ENCODE measurements around the gene GATA5. TPM values are rescaled to one million over a fixed set of nuclear protein-coding genes. Genes with fewer than 3 reads are reported as not detected.

GATA5 gene
- polyA plus RNA-seq, 2 donors = 0.01 to 0.04 TPM

- Histone ChIP-seq H3K4me1 (ENCODE audit: control insufficient read depth in 2 of 2, insufficient read depth in 2 of 2, low read length in 1 of 2) (no peaks in the 10 kb centered on the region), H3K27ac (ENCODE audit: low read depth in 2 of 2, low read length in 1 of 2) (no peak overlapping the region), H3K27me3 (ENCODE audit: control insufficient read depth in 1 of 2, insufficient read depth in 2 of 2, low read length in 2 of 2) (no peaks in the 10 kb centered on the region), H3K36me3 (ENCODE audit: control insufficient read depth in 2 of 2, insufficient read depth in 2 of 2, low read length in 1 of 2) (no peaks in the 10 kb centered on the region), H3K4me3 (ENCODE audit: low read depth in 1 of 2, low read length in 2 of 2) (no peak overlapping the region), H3K9me3 (ENCODE audit: control insufficient read depth in 2 of 2, insufficient read depth in 1 of 2, low read depth in 1 of 2, low read length in 1 of 2) (no peaks in the 10 kb centered on the region)
- WGBS, 2 donors = 80 to 81% methylated on average over 14 to 15 of the region's 15 CpGs
Measured at GRCh38 chr20:62460678-62461077, 15.1 kb downstream of the GATA5 start.

- H3K4me3 ChIP-seq (ENCODE audit: low read depth in 1 of 2, low read length in 2 of 2) = no peak overlapping the region
- H3K27ac ChIP-seq (ENCODE audit: low read depth in 2 of 2, low read length in 1 of 2) = no peak overlapping the region
- H3K4me1 ChIP-seq (ENCODE audit: control insufficient read depth in 2 of 2, insufficient read depth in 2 of 2, low read length in 1 of 2) = no peaks in the 10 kb centered on the region
- H3K27me3 ChIP-seq (ENCODE audit: control insufficient read depth in 1 of 2, insufficient read depth in 2 of 2, low read length in 2 of 2) = no peaks in the 10 kb centered on the region
- 61 to 62% methylated on average over 14 of the region's 14 CpGs for WGBS, 2 donors
- no peaks in the 10 kb centered on the region for H3K36me3 ChIP-seq (ENCODE audit: control insufficient read depth in 2 of 2, insufficient read depth in 2 of 2, low read length in 1 of 2)
- no peaks in the 10 kb centered on the region for H3K9me3 ChIP-seq (ENCODE audit: control insufficient read depth in 2 of 2, insufficient read depth in 1 of 2, low read depth in 1 of 2, low read length in 1 of 2)
Measured at GRCh38 chr20:62459488-62459887, 16.3 kb downstream of the GATA5 start.

- H3K36me3 ChIP-seq (ENCODE audit: control insufficient read depth in 2 of 2, insufficient read depth in 2 of 2, low read length in 1 of 2) = no peaks in the 10 kb centered on the region
- WGBS, 2 donors = 50 to 51% methylated on average over 41 of the region's 41 CpGs
- no peak overlapping the region for H3K4me3 ChIP-seq (ENCODE audit: low read depth in 1 of 2, low read length in 2 of 2)
- H3K27me3 ChIP-seq (ENCODE audit: control insufficient read depth in 1 of 2, insufficient read depth in 2 of 2, low read length in 2 of 2) = no peaks in the 10 kb centered on the region
- H3K4me1 ChIP-seq (ENCODE audit: control insufficient read depth in 2 of 2, insufficient read depth in 2 of 2, low read length in 1 of 2) = no peaks in the 10 kb centered on the region
- no peak overlapping the region for H3K27ac ChIP-seq (ENCODE audit: low read depth in 2 of 2, low read length in 1 of 2)
- no peaks in the 10 kb centered on the region for H3K9me3 ChIP-seq (ENCODE audit: control insufficient read depth in 2 of 2, insufficient read depth in 1 of 2, low read depth in 1 of 2, low read length in 1 of 2)
Measured at GRCh38 chr20:62458275-62459251, 17.2 kb downstream of the GATA5 start.

GRCh38 chr20:62457831-62458230, 18.0 kb downstream of the GATA5 start:
- Histone ChIP-seq H3K27me3 (ENCODE audit: control insufficient read depth in 1 of 2, insufficient read depth in 2 of 2, low read length in 2 of 2) (no peaks in the 10 kb centered on the region), H3K36me3 (ENCODE audit: control insufficient read depth in 2 of 2, insufficient read depth in 2 of 2, low read length in 1 of 2) (no peaks in the 10 kb centered on the region), H3K27ac (ENCODE audit: low read depth in 2 of 2, low read length in 1 of 2) (no peak overlapping the region), H3K4me3 (ENCODE audit: low read depth in 1 of 2, low read length in 2 of 2) (no peak overlapping the region), H3K9me3 (ENCODE audit: control insufficient read depth in 2 of 2, insufficient read depth in 1 of 2, low read depth in 1 of 2, low read length in 1 of 2) (no peaks in the 10 kb centered on the region), H3K4me1 (ENCODE audit: control insufficient read depth in 2 of 2, insufficient read depth in 2 of 2, low read length in 1 of 2) (no peaks in the 10 kb centered on the region)
- 77 to 81% methylated on average over 20 of the region's 20 CpGs for WGBS, 2 donors

GRCh38 chr20:62457098-62457497, 18.7 kb downstream of the GATA5 start:
- Histone ChIP-seq H3K27me3 (ENCODE audit: control insufficient read depth in 1 of 2, insufficient read depth in 2 of 2, low read length in 2 of 2) (no peaks in the 10 kb centered on the region), H3K4me1 (ENCODE audit: control insufficient read depth in 2 of 2, insufficient read depth in 2 of 2, low read length in 1 of 2) (no peaks in the 10 kb centered on the region), H3K27ac (ENCODE audit: low read depth in 2 of 2, low read length in 1 of 2) (no peak overlapping the region), H3K9me3 (ENCODE audit: control insufficient read depth in 2 of 2, insufficient read depth in 1 of 2, low read depth in 1 of 2, low read length in 1 of 2) (no peaks in the 10 kb centered on the region), H3K36me3 (ENCODE audit: control insufficient read depth in 2 of 2, insufficient read depth in 2 of 2, low read length in 1 of 2) (no peaks in the 10 kb centered on the region), H3K4me3 (ENCODE audit: low read depth in 1 of 2, low read length in 2 of 2) (no peak overlapping the region)
- WGBS, 2 donors = 79 to 82% methylated on average over 14 to 17 of the region's 17 CpGs

- no peaks in the 10 kb centered on the region for H3K36me3 ChIP-seq (ENCODE audit: control insufficient read depth in 2 of 2, insufficient read depth in 2 of 2, low read length in 1 of 2)
- WGBS, 2 donors = 71 to 83% methylated on average over 15 of the region's 15 CpGs
- H3K27me3 ChIP-seq (ENCODE audit: control insufficient read depth in 1 of 2, insufficient read depth in 2 of 2, low read length in 2 of 2) = no peaks in the 10 kb centered on the region
- H3K27ac ChIP-seq (ENCODE audit: low read depth in 2 of 2, low read length in 1 of 2) = no peak overlapping the region
- no peaks in the 10 kb centered on the region for H3K9me3 ChIP-seq (ENCODE audit: control insufficient read depth in 2 of 2, insufficient read depth in 1 of 2, low read depth in 1 of 2, low read length in 1 of 2)
- no peaks in the 10 kb centered on the region for H3K4me1 ChIP-seq (ENCODE audit: control insufficient read depth in 2 of 2, insufficient read depth in 2 of 2, low read length in 1 of 2)
- H3K4me3 ChIP-seq (ENCODE audit: low read depth in 1 of 2, low read length in 2 of 2) = no peak overlapping the region
Measured at GRCh38 chr20:62455929-62456328, 19.9 kb downstream of the GATA5 start.

- Histone ChIP-seq H3K27me3 (ENCODE audit: control insufficient read depth in 1 of 2, insufficient read depth in 2 of 2, low read length in 2 of 2) (no peaks in the 10 kb centered on the region), H3K4me3 (ENCODE audit: low read depth in 1 of 2, low read length in 2 of 2) (no peak overlapping the region), H3K9me3 (ENCODE audit: control insufficient read depth in 2 of 2, insufficient read depth in 1 of 2, low read depth in 1 of 2, low read length in 1 of 2) (no peaks in the 10 kb centered on the region), H3K27ac (ENCODE audit: low read depth in 2 of 2, low read length in 1 of 2) (no peak overlapping the region), H3K4me1 (ENCODE audit: control insufficient read depth in 2 of 2, insufficient read depth in 2 of 2, low read length in 1 of 2) (no peaks in the 10 kb centered on the region), H3K36me3 (ENCODE audit: control insufficient read depth in 2 of 2, insufficient read depth in 2 of 2, low read length in 1 of 2) (no peaks in the 10 kb centered on the region)
- WGBS, 2 donors = 60 to 66% methylated on average over 30 of the region's 30 CpGs
Measured at GRCh38 chr20:62454904-62455636, 20.7 kb downstream of the GATA5 start.

GRCh38 chr20:62453186-62453808, 22.5 kb downstream of the GATA5 start:
- Histone ChIP-seq H3K9me3 (ENCODE audit: control insufficient read depth in 2 of 2, insufficient read depth in 1 of 2, low read depth in 1 of 2, low read length in 1 of 2) (no peaks in the 10 kb centered on the region), H3K27me3 (ENCODE audit: control insufficient read depth in 1 of 2, insufficient read depth in 2 of 2, low read length in 2 of 2) (no peaks in the 10 kb centered on the region), H3K4me1 (ENCODE audit: control insufficient read depth in 2 of 2, insufficient read depth in 2 of 2, low read length in 1 of 2) (no peaks in the 10 kb centered on the region), H3K27ac (ENCODE audit: low read depth in 2 of 2, low read length in 1 of 2) (no peak overlapping the region), H3K4me3 (ENCODE audit: low read depth in 1 of 2, low read length in 2 of 2) (no peak overlapping the region), H3K36me3 (ENCODE audit: control insufficient read depth in 2 of 2, insufficient read depth in 2 of 2, low read length in 1 of 2) (no peaks in the 10 kb centered on the region)
- WGBS, 2 donors = 74 to 81% methylated on average over 17 of the region's 17 CpGs

GRCh38 chr20:62452475-62453095, 23.2 kb downstream of the GATA5 start:
- WGBS, 2 donors = 51 to 61% methylated on average over 18 of the region's 18 CpGs
- H3K27me3 ChIP-seq (ENCODE audit: control insufficient read depth in 1 of 2, insufficient read depth in 2 of 2, low read length in 2 of 2) = no peaks in the 10 kb centered on the region
- no peaks in the 10 kb centered on the region for H3K9me3 ChIP-seq (ENCODE audit: control insufficient read depth in 2 of 2, insufficient read depth in 1 of 2, low read depth in 1 of 2, low read length in 1 of 2)
- no peak overlapping the region for H3K4me3 ChIP-seq (ENCODE audit: low read depth in 1 of 2, low read length in 2 of 2)
- H3K27ac ChIP-seq (ENCODE audit: low read depth in 2 of 2, low read length in 1 of 2) = no peak overlapping the region
- H3K36me3 ChIP-seq (ENCODE audit: control insufficient read depth in 2 of 2, insufficient read depth in 2 of 2, low read length in 1 of 2) = no peaks in the 10 kb centered on the region
- no peaks in the 10 kb centered on the region for H3K4me1 ChIP-seq (ENCODE audit: control insufficient read depth in 2 of 2, insufficient read depth in 2 of 2, low read length in 1 of 2)

Measured in esophagus (tissue), 2 donors.